ENCODE data around the gene MXI1.

MXI1 gene

GRCh38 chr10:110207011-110207804 lies at the start of gene MXI1:
MXI1 (plus strand) TSS chr10:110207605; CDS start chr10:110207809, 204 bp downstream.
- ATAC-seq (ENCODE audit: low read depth) (peak; percentile 24), DNase-seq (ENCODE audit: low spot score in 2 of 2) (no peak)
- no peak within 1 kb of the TSS for H3K27ac Mint-ChIP-seq
- H3K36me3 Mint-ChIP-seq, result no peaks in the 10 kb centered on the region
- no peaks in the 10 kb centered on the region for H3K9me3 Mint-ChIP-seq
- peaks cover 11% of the 10 kb centered on the region for H3K27me3 Mint-ChIP-seq
- H3K4me3 Mint-ChIP-seq, result peak within 1 kb of the TSS; percentile 90
- peaks cover 33% of the 10 kb centered on the region for H3K4me1 Mint-ChIP-seq

- H3K27me3 Mint-ChIP-seq, result peaks cover 18% of the 10 kb centered on the region
- H3K4me3 Mint-ChIP-seq, result no peak overlapping the region
- no peak overlapping the region for H3K27ac Mint-ChIP-seq
- peaks cover 15% of the 10 kb centered on the region for H3K4me1 Mint-ChIP-seq
- no peaks in the 10 kb centered on the region for H3K36me3 Mint-ChIP-seq
- H3K9me3 Mint-ChIP-seq, result no peaks in the 10 kb centered on the region
- ATAC-seq (ENCODE audit: low read depth) (no peak), DNase-seq (ENCODE audit: low spot score in 2 of 2) (no peak)
Measured at GRCh38 chr10:110158051-110159005, 49.1 kb upstream of the MXI1 start.

- peaks cover 9% of the 10 kb centered on the region for H3K4me1 Mint-ChIP-seq
- no peaks in the 10 kb centered on the region for H3K36me3 Mint-ChIP-seq
- peaks cover 12% of the 10 kb centered on the region for H3K27me3 Mint-ChIP-seq
- no peaks in the 10 kb centered on the region for H3K9me3 Mint-ChIP-seq
- no peak overlapping the region for H3K4me3 Mint-ChIP-seq
- no peak for DNase-seq (ENCODE audit: low spot score in 2 of 2)
- no peak for ATAC-seq (ENCODE audit: low read depth)
- no peak overlapping the region for H3K27ac Mint-ChIP-seq
Measured at GRCh38 chr10:110160081-110160480, 47.3 kb upstream of the MXI1 start.

GRCh38 chr10:110160522-110160921 lies 46.9 kb upstream of the MXI1 start:
- Mint-ChIP-seq H3K27me3 (peaks cover 12% of the 10 kb centered on the region), H3K4me3 (no peak overlapping the region), H3K27ac (no peak overlapping the region), H3K36me3 (no peaks in the 10 kb centered on the region), H3K4me1 (peaks cover 7% of the 10 kb centered on the region), H3K9me3 (no peaks in the 10 kb centered on the region)
- no peak for DNase-seq (ENCODE audit: low spot score in 2 of 2)
- no peak for ATAC-seq (ENCODE audit: low read depth)

GRCh38 chr10:110162741-110163145 lies 44.7 kb upstream of the MXI1 start:
- H3K27ac Mint-ChIP-seq, result no peak overlapping the region
- no peaks in the 10 kb centered on the region for H3K4me1 Mint-ChIP-seq
- no peak for DNase-seq (ENCODE audit: low spot score in 2 of 2)
- no peaks in the 10 kb centered on the region for H3K9me3 Mint-ChIP-seq
- no peak overlapping the region for H3K4me3 Mint-ChIP-seq
- peaks cover 16% of the 10 kb centered on the region for H3K27me3 Mint-ChIP-seq
- no peak for ATAC-seq (ENCODE audit: low read depth)
- no peaks in the 10 kb centered on the region for H3K36me3 Mint-ChIP-seq

GRCh38 chr10:110163192-110163773 lies 44.1 kb upstream of the MXI1 start:
- H3K27ac Mint-ChIP-seq, result no peak overlapping the region
- H3K4me1 Mint-ChIP-seq, result peaks cover 1% of the 10 kb centered on the region
- no peaks in the 10 kb centered on the region for H3K36me3 Mint-ChIP-seq
- DNase-seq (ENCODE audit: low spot score in 2 of 2) (no peak), ATAC-seq (ENCODE audit: low read depth) (no peak)
- no peaks in the 10 kb centered on the region for H3K9me3 Mint-ChIP-seq
- peaks cover 17% of the 10 kb centered on the region for H3K27me3 Mint-ChIP-seq
- H3K4me3 Mint-ChIP-seq, result no peak overlapping the region

- H3K4me3 Mint-ChIP-seq, result no peak overlapping the region
- DNase-seq (ENCODE audit: low spot score in 2 of 2), result no peak
Measured at GRCh38 chr10:110163841-110164240, 43.6 kb upstream of the MXI1 start.

GRCh38 chr10:110165239-110165638 lies 42.2 kb upstream of the MXI1 start:
- no peak overlapping the region for H3K4me3 Mint-ChIP-seq
- no peak for ATAC-seq (ENCODE audit: low read depth)
- no peaks in the 10 kb centered on the region for H3K9me3 Mint-ChIP-seq
- no peak for DNase-seq (ENCODE audit: low spot score in 2 of 2)
- no peaks in the 10 kb centered on the region for H3K36me3 Mint-ChIP-seq
- peaks cover 9% of the 10 kb centered on the region for H3K4me1 Mint-ChIP-seq
- no peak overlapping the region for H3K27ac Mint-ChIP-seq
- peaks cover 18% of the 10 kb centered on the region for H3K27me3 Mint-ChIP-seq

More at GRCh38 chr10:110163841-110164240, 43.6 kb upstream of the MXI1 start:
- H3K27me3 Mint-ChIP-seq, result peaks cover 17% of the 10 kb centered on the region
- ATAC-seq (ENCODE audit: low read depth), result no peak
- H3K4me1 Mint-ChIP-seq, result peaks cover 6% of the 10 kb centered on the region
- H3K36me3 Mint-ChIP-seq, result no peaks in the 10 kb centered on the region
- H3K27ac Mint-ChIP-seq, result no peak overlapping the region
- no peaks in the 10 kb centered on the region for H3K9me3 Mint-ChIP-seq

- Mint-ChIP-seq H3K27me3 (peaks cover 22% of the 10 kb centered on the region), H3K9me3 (no peaks in the 10 kb centered on the region), H3K27ac (no peak overlapping the region), H3K4me3 (no peak overlapping the region), H3K4me1 (peaks cover 12% of the 10 kb centered on the region), H3K36me3 (no peaks in the 10 kb centered on the region)
- no peak for DNase-seq (ENCODE audit: low spot score in 2 of 2)
- ATAC-seq (ENCODE audit: low read depth), result no peak
Measured at GRCh38 chr10:110167149-110167548, 40.3 kb upstream of the MXI1 start.

GRCh38 chr10:110168601-110169481 lies 38.6 kb upstream of the MXI1 start:
- Mint-ChIP-seq H3K4me3 (no peak overlapping the region), H3K27me3 (peaks cover 27% of the 10 kb centered on the region)
- ATAC-seq (ENCODE audit: low read depth), result no peak

GRCh38 chr10:110169586-110169985 lies 37.8 kb upstream of the MXI1 start:
- DNase-seq (ENCODE audit: low spot score in 2 of 2), result no peak
- H3K9me3 Mint-ChIP-seq, result no peaks in the 10 kb centered on the region
- H3K27me3 Mint-ChIP-seq, result peaks cover 27% of the 10 kb centered on the region
- no peaks in the 10 kb centered on the region for H3K36me3 Mint-ChIP-seq
- no peak for ATAC-seq (ENCODE audit: low read depth)
- no peak overlapping the region for H3K27ac Mint-ChIP-seq
- no peak overlapping the region for H3K4me3 Mint-ChIP-seq
- peaks cover 12% of the 10 kb centered on the region for H3K4me1 Mint-ChIP-seq

More at GRCh38 chr10:110168601-110169481, 38.6 kb upstream of the MXI1 start:
- Mint-ChIP-seq H3K36me3 (no peaks in the 10 kb centered on the region), H3K4me1 (peaks cover 12% of the 10 kb centered on the region), H3K27ac (no peak overlapping the region), H3K9me3 (no peaks in the 10 kb centered on the region)
- DNase-seq (ENCODE audit: low spot score in 2 of 2), result no peak

GRCh38 chr10:110170142-110170971 lies 37.0 kb upstream of the MXI1 start:
- Mint-ChIP-seq H3K9me3 (no peaks in the 10 kb centered on the region), H3K27ac (no peak overlapping the region), H3K4me1 (peaks cover 12% of the 10 kb centered on the region), H3K36me3 (no peaks in the 10 kb centered on the region), H3K4me3 (no peak overlapping the region), H3K27me3 (peaks cover 32% of the 10 kb centered on the region)
- no peak for ATAC-seq (ENCODE audit: low read depth)
- no peak for DNase-seq (ENCODE audit: low spot score in 2 of 2)
